ENCODE data around the gene SEC11A.

Gene SEC11A

DNA sequence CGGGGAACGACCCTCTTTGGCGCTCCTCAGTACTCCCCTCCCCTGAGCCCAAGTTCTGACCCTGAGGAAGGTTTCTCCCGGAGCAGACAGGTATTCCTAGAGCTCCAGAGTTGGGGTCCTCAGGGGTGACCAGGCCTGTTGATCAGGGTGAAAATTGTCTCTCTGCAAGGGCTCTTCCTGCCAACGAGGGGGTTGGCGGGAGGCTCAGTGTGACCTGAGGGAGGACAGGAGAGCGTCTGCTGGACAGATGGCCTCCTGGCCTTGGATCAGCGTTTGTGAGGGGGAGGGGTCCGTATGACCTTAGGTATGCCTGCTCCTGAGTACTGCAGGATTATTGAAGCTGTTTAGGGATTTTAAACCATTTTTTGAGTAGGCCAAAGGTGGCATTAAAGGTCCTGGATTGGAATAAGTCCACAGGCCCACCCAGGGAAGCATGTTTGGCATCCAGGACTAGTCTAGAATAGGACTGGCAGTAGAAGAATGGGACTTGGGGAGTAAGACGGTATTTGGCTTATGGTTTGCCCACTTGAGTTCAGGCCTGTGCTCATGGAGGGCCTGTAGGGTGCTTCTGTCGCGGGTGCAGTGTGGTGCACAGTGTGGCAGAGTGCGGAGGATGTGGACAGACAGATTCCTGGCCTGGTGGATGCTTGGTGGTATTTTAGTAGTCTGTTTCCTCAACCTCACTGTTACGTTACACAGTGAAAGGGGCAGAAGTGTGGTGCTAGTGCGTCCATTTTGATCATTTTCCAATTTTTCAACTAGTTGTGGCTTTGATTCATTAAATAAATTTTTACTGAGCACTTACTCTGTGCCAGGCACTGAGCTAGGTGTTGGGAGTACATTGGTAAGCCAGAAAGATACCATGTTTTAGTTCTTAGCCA lies 33.4 kb upstream of the SEC11A start:
- H3K4me3 ChIP-seq (replicated peaks; ENCODE audit: low read depth, low read length), result peak overlapping the region; percentile 96
- TF ChIP-seq, protein P1, sequence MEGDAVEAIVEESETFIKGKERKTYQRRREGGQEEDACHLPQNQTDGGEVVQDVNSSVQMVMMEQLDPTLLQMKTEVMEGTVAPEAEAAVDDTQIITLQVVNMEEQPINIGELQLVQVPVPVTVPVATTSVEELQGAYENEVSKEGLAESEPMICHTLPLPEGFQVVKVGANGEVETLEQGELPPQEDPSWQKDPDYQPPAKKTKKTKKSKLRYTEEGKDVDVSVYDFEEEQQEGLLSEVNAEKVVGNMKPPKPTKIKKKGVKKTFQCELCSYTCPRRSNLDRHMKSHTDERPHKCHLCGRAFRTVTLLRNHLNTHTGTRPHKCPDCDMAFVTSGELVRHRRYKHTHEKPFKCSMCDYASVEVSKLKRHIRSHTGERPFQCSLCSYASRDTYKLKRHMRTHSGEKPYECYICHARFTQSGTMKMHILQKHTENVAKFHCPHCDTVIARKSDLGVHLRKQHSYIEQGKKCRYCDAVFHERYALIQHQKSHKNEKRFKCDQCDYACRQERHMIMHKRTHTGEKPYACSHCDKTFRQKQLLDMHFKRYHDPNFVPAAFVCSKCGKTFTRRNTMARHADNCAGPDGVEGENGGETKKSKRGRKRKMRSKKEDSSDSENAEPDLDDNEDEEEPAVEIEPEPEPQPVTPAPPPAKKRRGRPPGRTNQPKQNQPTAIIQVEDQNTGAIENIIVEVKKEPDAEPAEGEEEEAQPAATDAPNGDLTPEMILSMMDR (IDR thresholded peaks at IDR 0.05; ENCODE audit: low read length, missing control alignments), result peak; percentile 8
- peak; percentile 40 for DNase-seq (ENCODE audit: low read depth)

DNA sequence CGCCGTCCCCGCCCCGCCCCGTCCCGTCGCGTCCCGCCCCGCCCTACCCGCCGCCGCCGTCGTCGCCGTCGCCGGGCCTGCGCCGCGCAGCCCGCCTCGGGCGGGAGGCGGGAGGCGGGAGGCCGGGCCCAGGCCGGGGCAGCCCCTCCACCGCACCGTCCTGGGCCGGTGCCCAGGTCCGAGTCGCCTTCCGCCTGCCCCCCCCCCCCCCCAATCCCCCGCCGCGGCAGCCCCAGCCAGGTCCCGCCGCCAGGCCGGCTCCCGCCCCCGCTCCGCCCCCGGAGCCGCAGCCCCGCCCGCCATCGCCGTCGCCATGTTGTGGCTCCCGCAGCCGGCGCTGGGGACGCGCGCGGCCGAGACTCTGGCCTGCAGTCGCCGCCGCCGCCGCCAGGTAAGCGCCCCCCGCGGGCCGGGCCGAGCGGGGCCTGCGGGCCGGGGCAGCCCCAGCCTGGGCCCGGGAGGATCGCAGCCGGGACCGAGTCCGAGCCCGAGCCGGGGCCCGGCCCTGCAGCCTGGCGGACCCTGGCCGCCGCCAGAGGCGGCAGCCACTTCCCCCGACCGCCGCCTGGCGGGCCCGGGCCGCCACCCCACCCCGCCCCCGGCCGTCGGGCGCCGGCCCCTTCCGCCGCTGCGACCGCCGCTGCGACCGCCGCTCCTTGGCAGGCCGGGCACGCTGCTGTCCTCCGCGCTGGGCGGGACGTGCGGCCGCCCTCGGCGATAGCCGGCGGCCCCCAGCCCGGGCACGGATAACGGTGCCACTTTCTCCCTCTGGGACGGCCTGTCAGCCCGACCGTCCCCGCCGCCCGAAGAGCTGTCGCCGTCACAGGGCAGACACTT lies 32.6 kb upstream of the SEC11A start, which contains the start of gene ZNF592:
TSS of gene ZNF592 (plus strand) at position 319 of the 837 bp plus-strand sequence. CDS start 34,084 bp downstream, outside the sequence.
- DNase-seq (ENCODE audit: low read depth), result peak; percentile 79
- TF ChIP-seq, protein P1 (IDR thresholded peaks at IDR 0.05; ENCODE audit: low read length, missing control alignments), result no peak
- H3K4me3 ChIP-seq (replicated peaks; ENCODE audit: low read depth, low read length), result peak within 1 kb of the TSS; percentile 96

DNA sequence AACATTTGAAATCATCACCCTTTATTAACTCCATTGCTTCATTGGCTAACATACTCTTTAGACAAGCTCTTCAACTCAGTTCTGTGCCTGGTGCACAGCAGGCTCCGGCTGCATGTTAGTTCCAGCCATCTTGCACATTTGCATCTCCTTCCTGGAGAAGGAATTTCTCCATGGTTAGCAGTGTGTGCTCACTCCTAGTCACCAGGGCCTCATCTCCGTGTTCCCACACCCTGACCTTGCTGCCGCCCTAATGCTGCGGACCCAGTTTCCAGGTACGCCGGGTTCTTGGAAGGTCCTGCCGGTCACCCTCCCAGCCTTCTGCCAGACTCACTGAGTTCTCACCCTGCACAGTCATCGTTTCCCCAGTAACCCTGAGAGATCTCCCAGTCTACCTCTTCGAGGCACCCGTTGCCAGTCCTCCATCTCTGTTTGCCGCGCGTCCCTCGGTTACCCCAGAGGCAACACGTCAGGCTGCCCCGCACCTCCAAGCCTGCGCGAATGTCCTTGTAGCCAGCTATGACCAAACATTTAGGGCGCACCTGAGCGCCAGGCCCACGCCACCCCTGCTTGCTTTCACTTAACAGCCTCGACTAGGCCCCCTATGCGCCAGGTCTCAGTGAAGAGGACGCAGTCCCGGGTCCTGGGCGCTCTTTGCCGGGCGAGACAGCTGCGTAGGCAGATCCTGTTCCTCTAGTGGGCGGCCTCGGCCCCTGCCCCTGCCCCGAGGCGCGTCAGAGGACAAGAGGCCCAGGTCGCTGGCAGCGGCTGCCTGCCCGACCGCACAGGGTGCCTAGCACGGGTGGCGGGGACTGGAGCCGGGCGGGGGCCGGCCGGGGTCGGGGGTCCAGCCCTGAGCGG lies 31.7 kb upstream of the SEC11A start:
- TF ChIP-seq, protein P1 (IDR thresholded peaks at IDR 0.05; ENCODE audit: low read length, missing control alignments), result no peak
- DNase-seq (ENCODE audit: low read depth), result peak; percentile 68
- peak overlapping the region; percentile 69 for H3K4me3 ChIP-seq (replicated peaks; ENCODE audit: low read depth, low read length)

DNA sequence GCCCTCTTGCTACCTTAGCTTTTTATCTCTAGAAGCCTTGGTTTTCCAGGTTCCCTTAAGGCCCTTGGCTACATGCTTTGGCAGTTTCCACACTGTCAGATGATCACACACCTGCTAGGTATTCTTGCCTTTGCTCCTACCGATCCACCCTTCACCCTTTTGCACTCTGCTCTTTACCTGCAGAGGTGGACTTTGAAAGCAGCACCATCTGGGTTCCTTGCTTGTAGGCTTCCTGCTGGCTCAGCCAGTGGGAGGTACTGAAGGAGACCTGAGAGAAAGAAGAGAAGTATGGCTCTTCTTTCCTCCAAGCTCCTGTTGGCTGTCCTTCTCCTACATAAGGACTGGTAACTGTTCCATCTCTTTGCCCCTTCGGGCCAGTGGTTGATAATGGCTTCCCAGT lies 25.2 kb upstream of the SEC11A start:
- TF ChIP-seq, protein P1 (IDR thresholded peaks at IDR 0.05; ENCODE audit: low read length, missing control alignments), result no peak
- DNase-seq (ENCODE audit: low read depth), result no peak
- no peak overlapping the region for H3K4me3 ChIP-seq (replicated peaks; ENCODE audit: low read depth, low read length)

DNA sequence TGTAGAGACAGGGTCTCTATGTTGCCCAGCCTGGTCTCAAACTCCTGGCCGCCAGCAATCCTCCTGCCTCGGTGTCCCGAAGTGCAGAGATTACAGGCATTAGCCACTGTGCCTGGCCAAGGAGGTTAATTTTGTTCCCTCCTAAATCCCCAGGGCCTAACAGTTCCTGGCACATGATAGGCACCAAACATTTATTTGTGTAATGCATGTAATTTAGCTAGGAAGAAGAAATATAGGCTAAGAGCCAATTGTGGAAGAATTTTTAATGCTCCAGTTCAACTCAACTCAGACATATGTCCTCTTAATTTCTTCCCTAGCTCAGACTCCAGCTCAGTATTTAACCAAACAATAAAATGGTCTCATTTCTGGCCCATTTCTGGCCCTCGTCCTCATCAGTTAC lies 24.8 kb upstream of the SEC11A start:
- TF ChIP-seq, protein P1 (IDR thresholded peaks at IDR 0.05; ENCODE audit: low read length, missing control alignments), result no peak
- no peak for DNase-seq (ENCODE audit: low read depth)
- H3K4me3 ChIP-seq (replicated peaks; ENCODE audit: low read depth, low read length), result no peak overlapping the region

DNA sequence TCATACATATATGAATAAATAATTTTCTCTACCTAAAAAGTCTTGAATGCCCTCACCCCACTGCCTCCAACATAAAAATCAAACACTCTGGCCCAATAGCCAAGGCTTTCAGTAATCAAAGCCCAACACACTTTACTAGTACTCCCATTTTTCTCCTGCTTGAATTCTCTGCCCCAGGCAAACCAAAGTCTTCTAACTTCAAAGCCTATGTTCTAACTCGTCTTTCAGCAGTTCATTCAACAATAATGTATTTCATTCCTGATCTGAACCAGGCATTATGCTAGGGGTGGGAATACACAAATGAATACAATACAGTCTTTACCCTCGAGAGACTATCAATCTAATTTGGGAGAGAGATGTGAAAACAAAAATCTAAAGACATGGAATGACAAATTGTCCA lies 21.1 kb upstream of the SEC11A start:
- H3K4me3 ChIP-seq (replicated peaks; ENCODE audit: low read depth, low read length), result no peak overlapping the region
- DNase-seq (ENCODE audit: low read depth), result no peak
- TF ChIP-seq, protein P1 (IDR thresholded peaks at IDR 0.05; ENCODE audit: low read length, missing control alignments), result no peak
